ENCODE measurements around the gene OR6C2. TPM values are rescaled to one million over a fixed set of nuclear protein-coding genes. Genes with fewer than 3 reads are reported as not detected.

Gene OR6C2
- not detected in 2 replicates for total RNA-seq (2022)
- Bru-seq, nascent RNA: not detected
- not detected for BruChase-seq, experiment 1, labeled RNA remaining after a 2-hour chase
- BruChase-seq, experiment 2, labeled RNA remaining after a 6-hour chase: not detected
- long read RNA-seq: 0 reads

DNA sequence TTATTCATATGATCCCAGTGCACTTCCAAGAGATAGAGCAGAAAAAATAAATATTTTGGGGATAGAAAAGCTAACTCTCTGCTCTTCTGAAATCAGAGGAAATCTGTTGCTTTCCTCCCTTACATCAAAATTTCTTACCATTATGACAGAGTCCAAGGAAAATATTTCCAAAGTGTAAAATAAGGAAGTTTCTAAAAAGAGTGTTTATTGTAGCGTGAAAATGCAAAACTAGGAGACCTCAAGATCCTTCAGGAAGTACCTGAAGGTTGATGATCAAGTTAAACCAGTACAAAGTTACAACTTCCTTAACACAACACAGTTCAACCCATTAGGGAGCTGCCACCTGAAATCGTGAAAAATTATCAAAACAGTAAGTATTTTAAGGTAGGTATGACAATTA is at the start of gene OR6C2:
Gene OR6C2 (plus strand): TSS at position 301 of the 400 bp plus-strand sequence. CDS start 8,138 bp downstream, outside the sequence.
- Mint-ChIP-seq H3K9me3 (ENCODE audit: unreplicated experiment) (peaks cover 18% of the 10 kb centered on the region), H3K27me3 (ENCODE audit: insufficient read depth, unreplicated experiment) (no peaks in the 10 kb centered on the region), H3K36me3 (ENCODE audit: insufficient read depth, unreplicated experiment) (no peaks in the 10 kb centered on the region), H3K4me3 (ENCODE audit: unreplicated experiment) (no peak within 1 kb of the TSS), H3K4me1 (ENCODE audit: low read depth, unreplicated experiment) (peaks cover 8% of the 10 kb centered on the region), H3K27ac (ENCODE audit: unreplicated experiment) (no peak within 1 kb of the TSS)
- no peak within 1 kb of the TSS for H3K4me3 ChIP-seq (ENCODE audit: low read depth, low read length)
- DNase-seq: no peak
- H3K36me3 ChIP-seq (ENCODE audit: control insufficient read depth, insufficient read depth, low read length): no peaks in the 10 kb centered on the region
- intact Hi-C loops (cut with micrococcal nuclease; ENCODE audit: unreplicated experiment): no loop called here
- no peaks in the 10 kb centered on the region for H3K27me3 ChIP-seq (replicated peaks; ENCODE audit: control insufficient read depth, insufficient read depth, low read length)
- TF ChIP-seq, protein P1, sequence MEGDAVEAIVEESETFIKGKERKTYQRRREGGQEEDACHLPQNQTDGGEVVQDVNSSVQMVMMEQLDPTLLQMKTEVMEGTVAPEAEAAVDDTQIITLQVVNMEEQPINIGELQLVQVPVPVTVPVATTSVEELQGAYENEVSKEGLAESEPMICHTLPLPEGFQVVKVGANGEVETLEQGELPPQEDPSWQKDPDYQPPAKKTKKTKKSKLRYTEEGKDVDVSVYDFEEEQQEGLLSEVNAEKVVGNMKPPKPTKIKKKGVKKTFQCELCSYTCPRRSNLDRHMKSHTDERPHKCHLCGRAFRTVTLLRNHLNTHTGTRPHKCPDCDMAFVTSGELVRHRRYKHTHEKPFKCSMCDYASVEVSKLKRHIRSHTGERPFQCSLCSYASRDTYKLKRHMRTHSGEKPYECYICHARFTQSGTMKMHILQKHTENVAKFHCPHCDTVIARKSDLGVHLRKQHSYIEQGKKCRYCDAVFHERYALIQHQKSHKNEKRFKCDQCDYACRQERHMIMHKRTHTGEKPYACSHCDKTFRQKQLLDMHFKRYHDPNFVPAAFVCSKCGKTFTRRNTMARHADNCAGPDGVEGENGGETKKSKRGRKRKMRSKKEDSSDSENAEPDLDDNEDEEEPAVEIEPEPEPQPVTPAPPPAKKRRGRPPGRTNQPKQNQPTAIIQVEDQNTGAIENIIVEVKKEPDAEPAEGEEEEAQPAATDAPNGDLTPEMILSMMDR (IDR thresholded peaks at IDR 0.05; ENCODE audit: insufficient read depth in 1 of 2, low read depth in 1 of 2, low read length in 1 of 2, severe bottlenecking in 1 of 2, unreplicated experiment in 1 of 2): no peak
- no peaks in the 10 kb centered on the region for H3K9me3 ChIP-seq
- H3K4me1 ChIP-seq: no peaks in the 10 kb centered on the region
- CTCF ChIA-PET: interaction anchor here (0.6 kb wide), 1 partner anchor 285 kb away, joined by 3 read pairs; the partner anchor contains the start of gene CD63
- no TSS peak for BruUV-seq (replicated peaks)
- POLR2A ChIA-PET: no interaction called here

DNA sequence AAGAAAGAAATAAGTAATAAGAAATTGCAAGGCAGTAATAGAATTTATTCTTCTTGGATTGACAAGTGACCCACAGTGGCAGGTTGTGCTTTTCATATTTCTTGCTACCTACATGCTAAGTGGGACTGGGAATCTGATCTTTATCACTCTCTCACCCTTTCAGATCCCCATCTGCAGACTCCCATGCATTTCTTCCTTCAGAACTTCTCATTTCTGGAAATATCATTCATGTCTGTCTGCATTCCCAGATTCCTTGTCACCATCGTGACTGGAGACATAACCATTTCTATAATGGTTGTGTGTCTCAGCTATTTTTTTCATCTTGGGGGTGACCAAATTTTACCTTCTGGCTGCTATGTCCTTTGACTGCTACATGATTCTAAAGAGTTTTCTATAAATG is 47.5 kb upstream of the OR6C2 start:
- intact Hi-C loops (cut with micrococcal nuclease; ENCODE audit: unreplicated experiment): no loop called here

DNA sequence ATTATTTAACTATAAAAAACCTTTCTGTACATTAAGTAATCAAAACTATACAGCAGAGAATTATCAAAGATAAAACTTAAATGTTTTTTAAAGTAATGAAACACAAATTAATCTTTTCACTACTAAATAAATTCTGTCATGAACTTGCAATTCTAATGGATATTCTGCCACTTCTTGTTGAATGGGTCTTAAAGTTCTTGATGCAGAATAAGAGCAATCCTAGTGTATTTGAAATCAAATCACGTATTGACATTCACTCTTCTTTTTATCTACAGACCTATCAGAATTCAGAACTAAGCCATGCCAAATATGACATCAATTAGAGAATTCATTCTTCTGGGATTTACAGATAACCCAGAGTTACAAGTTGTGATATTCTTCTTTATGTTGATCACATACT is 43.6 kb upstream of the OR6C2 start, which contains the start of gene OR6C65:
Gene OR6C65 (plus strand): TSS at position 301 of the 400 bp plus-strand sequence. CDS start 0 bp downstream, at position 301.
- BruUV-seq (replicated peaks): no TSS peak
- Mint-ChIP-seq H3K36me3 (ENCODE audit: insufficient read depth, unreplicated experiment) (no peaks in the 10 kb centered on the region), H3K4me3 (ENCODE audit: unreplicated experiment) (no peak within 1 kb of the TSS), H3K27me3 (ENCODE audit: insufficient read depth, unreplicated experiment) (no peaks in the 10 kb centered on the region), H3K9me3 (ENCODE audit: unreplicated experiment) (no peaks in the 10 kb centered on the region), H3K27ac (ENCODE audit: unreplicated experiment) (no peak within 1 kb of the TSS), H3K4me1 (ENCODE audit: low read depth, unreplicated experiment) (no peaks in the 10 kb centered on the region)
- CTCF ChIA-PET: no interaction called here
- Histone ChIP-seq H3K4me1 (no peaks in the 10 kb centered on the region), H3K36me3 (ENCODE audit: control insufficient read depth, insufficient read depth, low read length) (no peaks in the 10 kb centered on the region), H3K9me3 (no peaks in the 10 kb centered on the region), H3K4me3 (ENCODE audit: low read depth, low read length) (no peak within 1 kb of the TSS), H3K27me3 (replicated peaks; ENCODE audit: control insufficient read depth, insufficient read depth, low read length) (no peaks in the 10 kb centered on the region)
- DNase-seq: no peak
- intact Hi-C loops (cut with micrococcal nuclease; ENCODE audit: unreplicated experiment): no loop called here
- POLR2A ChIA-PET: no interaction called here
- TF ChIP-seq, protein P1 (IDR thresholded peaks at IDR 0.05; ENCODE audit: insufficient read depth in 1 of 2, low read depth in 1 of 2, low read length in 1 of 2, severe bottlenecking in 1 of 2, unreplicated experiment in 1 of 2): no peak

More for the DNA sequence above, 47.5 kb upstream of the OR6C2 start:
- TF ChIP-seq, protein P1 (IDR thresholded peaks at IDR 0.05; ENCODE audit: insufficient read depth in 1 of 2, low read depth in 1 of 2, low read length in 1 of 2, severe bottlenecking in 1 of 2, unreplicated experiment in 1 of 2): no peak
- Mint-ChIP-seq H3K27ac (ENCODE audit: unreplicated experiment) (no peak overlapping the region), H3K4me3 (ENCODE audit: unreplicated experiment) (no peak overlapping the region), H3K9me3 (ENCODE audit: unreplicated experiment) (no peaks in the 10 kb centered on the region), H3K36me3 (ENCODE audit: insufficient read depth, unreplicated experiment) (no peaks in the 10 kb centered on the region), H3K4me1 (ENCODE audit: low read depth, unreplicated experiment) (no peaks in the 10 kb centered on the region), H3K27me3 (ENCODE audit: insufficient read depth, unreplicated experiment) (no peaks in the 10 kb centered on the region)
- DNase-seq: no peak
- H3K27me3 ChIP-seq (replicated peaks; ENCODE audit: control insufficient read depth, insufficient read depth, low read length): no peaks in the 10 kb centered on the region
- H3K9me3 ChIP-seq: no peaks in the 10 kb centered on the region
- POLR2A ChIA-PET: no interaction called here
- BruUV-seq (replicated peaks): no TSS peak
- no peaks in the 10 kb centered on the region for H3K4me1 ChIP-seq
- H3K36me3 ChIP-seq (ENCODE audit: control insufficient read depth, insufficient read depth, low read length): no peaks in the 10 kb centered on the region
- no peak overlapping the region for H3K4me3 ChIP-seq (ENCODE audit: low read depth, low read length)
- CTCF ChIA-PET: no interaction called here
